ENCODE results near the gene ADCY9. TPM values are rescaled to one million over a fixed set of nuclear protein-coding genes. Genes with fewer than 3 reads are reported as not detected.

ADCY9 gene
- total RNA-seq, 2 donors from 2014 or later, result 7.2 to 58.3 TPM

GRCh38 chr16:4067262-4068001 lies 48.8 kb downstream of the ADCY9 start:
- Histone ChIP-seq H3K4me3 (no peak overlapping the region), H3K9me3 (no peaks in the 10 kb centered on the region), H3K4me1 (replicated peaks) (no peaks in the 10 kb centered on the region), H3K27me3 (replicated peaks; ENCODE audit: insufficient read depth) (no peaks in the 10 kb centered on the region), H3K27ac (no peak overlapping the region), H3K36me3 (no peaks in the 10 kb centered on the region)
- DNase-seq (ENCODE audit: low spot score), result no peak
- WGBS, result 77% methylated on average over 6 of the region's 6 CpGs
- intact Hi-C loops (cut with DNase I), result no loop called here
- TF ChIP-seq POLR2AphosphoS5 (IDR thresholded peaks at IDR 0.05) (no peak), POLR2A (IDR thresholded peaks at IDR 0.05) (no peak)
- TF ChIP-seq, protein P1, sequence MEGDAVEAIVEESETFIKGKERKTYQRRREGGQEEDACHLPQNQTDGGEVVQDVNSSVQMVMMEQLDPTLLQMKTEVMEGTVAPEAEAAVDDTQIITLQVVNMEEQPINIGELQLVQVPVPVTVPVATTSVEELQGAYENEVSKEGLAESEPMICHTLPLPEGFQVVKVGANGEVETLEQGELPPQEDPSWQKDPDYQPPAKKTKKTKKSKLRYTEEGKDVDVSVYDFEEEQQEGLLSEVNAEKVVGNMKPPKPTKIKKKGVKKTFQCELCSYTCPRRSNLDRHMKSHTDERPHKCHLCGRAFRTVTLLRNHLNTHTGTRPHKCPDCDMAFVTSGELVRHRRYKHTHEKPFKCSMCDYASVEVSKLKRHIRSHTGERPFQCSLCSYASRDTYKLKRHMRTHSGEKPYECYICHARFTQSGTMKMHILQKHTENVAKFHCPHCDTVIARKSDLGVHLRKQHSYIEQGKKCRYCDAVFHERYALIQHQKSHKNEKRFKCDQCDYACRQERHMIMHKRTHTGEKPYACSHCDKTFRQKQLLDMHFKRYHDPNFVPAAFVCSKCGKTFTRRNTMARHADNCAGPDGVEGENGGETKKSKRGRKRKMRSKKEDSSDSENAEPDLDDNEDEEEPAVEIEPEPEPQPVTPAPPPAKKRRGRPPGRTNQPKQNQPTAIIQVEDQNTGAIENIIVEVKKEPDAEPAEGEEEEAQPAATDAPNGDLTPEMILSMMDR (IDR thresholded peaks at IDR 0.05), result no peak

- Histone ChIP-seq H3K36me3 (no peaks in the 10 kb centered on the region), H3K27ac (no peak overlapping the region), H3K27me3 (replicated peaks; ENCODE audit: insufficient read depth) (no peaks in the 10 kb centered on the region), H3K4me1 (replicated peaks) (no peaks in the 10 kb centered on the region), H3K9me3 (no peaks in the 10 kb centered on the region), H3K4me3 (no peak overlapping the region)
- no peak for DNase-seq (ENCODE audit: low spot score)
- TF ChIP-seq POLR2A (IDR thresholded peaks at IDR 0.05) (no peak), POLR2AphosphoS5 (IDR thresholded peaks at IDR 0.05) (no peak)
- TF ChIP-seq, protein P1 (IDR thresholded peaks at IDR 0.05), result no peak
- WGBS, result 79% methylated on average over 11 of the region's 11 CpGs
- intact Hi-C loops (cut with DNase I), result no loop called here
These were observed 51.3 kb downstream of the ADCY9 start for GRCh38 chr16:4064950-4065352.

- Histone ChIP-seq H3K4me1 (replicated peaks) (no peaks in the 10 kb centered on the region), H3K4me3 (no peak overlapping the region), H3K27me3 (replicated peaks; ENCODE audit: insufficient read depth) (no peaks in the 10 kb centered on the region), H3K27ac (no peak overlapping the region), H3K36me3 (no peaks in the 10 kb centered on the region), H3K9me3 (no peaks in the 10 kb centered on the region)
- no peak for DNase-seq (ENCODE audit: low spot score)
- no peak for TF ChIP-seq POLR2AphosphoS5 (IDR thresholded peaks at IDR 0.05)
- TF ChIP-seq, protein P1 (IDR thresholded peaks at IDR 0.05), result no peak
- intact Hi-C loops (cut with DNase I), result no loop called here
These were observed 53.9 kb downstream of the ADCY9 start for GRCh38 chr16:4062212-4062802.

DNA sequence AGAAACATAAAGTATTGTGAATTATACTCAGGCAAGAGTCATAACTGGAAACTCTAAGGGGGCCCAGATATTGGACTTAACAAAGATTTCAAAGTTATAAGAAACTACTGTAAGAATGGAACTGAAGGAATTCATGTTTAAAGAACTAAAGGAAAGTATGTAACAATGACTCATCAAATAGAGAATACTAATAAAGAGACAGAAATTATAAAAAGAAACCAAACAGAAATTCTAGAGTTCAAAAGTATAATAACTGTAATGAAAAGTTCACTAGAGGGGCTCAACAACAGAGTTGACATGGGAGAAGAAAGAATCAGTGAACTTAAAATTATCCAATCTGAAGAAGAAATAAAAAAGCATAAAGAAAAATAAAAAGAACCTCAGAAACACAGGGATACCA lies 55.4 kb downstream of the ADCY9 start:
- no peak for DNase-seq (ENCODE audit: low spot score)
- Histone ChIP-seq H3K27ac (no peak overlapping the region), H3K27me3 (replicated peaks; ENCODE audit: insufficient read depth) (no peaks in the 10 kb centered on the region), H3K36me3 (no peaks in the 10 kb centered on the region), H3K4me1 (replicated peaks) (no peaks in the 10 kb centered on the region), H3K4me3 (no peak overlapping the region), H3K9me3 (no peaks in the 10 kb centered on the region)
- TF ChIP-seq, protein P1 (IDR thresholded peaks at IDR 0.05), result no peak
- TF ChIP-seq POLR2AphosphoS5 (IDR thresholded peaks at IDR 0.05), result no peak
- TF ChIP-seq POLR2A (IDR thresholded peaks at IDR 0.05), result no peak
- intact Hi-C loops (cut with DNase I), result no loop called here

DNA sequence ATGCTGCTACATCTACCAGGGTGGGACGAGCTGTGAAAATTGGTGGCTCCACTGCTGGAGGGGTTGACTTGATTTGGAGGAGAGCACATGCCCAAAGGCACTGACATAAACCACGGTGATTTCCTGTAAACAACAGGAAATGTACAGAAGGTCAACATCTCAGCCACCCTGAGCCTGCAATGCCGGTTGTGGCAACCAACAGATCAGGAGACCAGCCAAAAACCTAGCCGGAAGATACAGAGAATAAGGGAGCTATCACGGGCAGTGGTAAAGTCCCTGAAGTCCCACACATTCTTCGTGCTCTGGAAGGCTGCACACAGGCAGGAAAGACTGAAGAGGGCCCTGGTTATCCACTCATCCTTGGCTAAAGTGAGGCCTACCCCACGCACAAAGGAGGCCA lies 56.2 kb downstream of the ADCY9 start:
- intact Hi-C loops (cut with DNase I), result no loop called here
- no peak for DNase-seq (ENCODE audit: low spot score)
- no peaks in the 10 kb centered on the region for H3K36me3 ChIP-seq
- H3K4me1 ChIP-seq (replicated peaks), result no peaks in the 10 kb centered on the region
- no peaks in the 10 kb centered on the region for H3K27me3 ChIP-seq (replicated peaks; ENCODE audit: insufficient read depth)
- TF ChIP-seq, protein P1 (IDR thresholded peaks at IDR 0.05), result no peak
- no peak for TF ChIP-seq POLR2A (IDR thresholded peaks at IDR 0.05)
- no peak for TF ChIP-seq POLR2AphosphoS5 (IDR thresholded peaks at IDR 0.05)
- H3K4me3 ChIP-seq, result no peak overlapping the region
- 86% methylated on average over 7 of the region's 7 CpGs for WGBS
- H3K9me3 ChIP-seq, result no peaks in the 10 kb centered on the region
- H3K27ac ChIP-seq, result no peak overlapping the region
